Effector memory CD8-positive, alpha-beta T cell (primary cell): Measurements from ENCODE around the gene CAMK2G.
"Not testable (repeated sequence)": the region's sequence is repeated elsewhere in the genome, so short reads cannot be mapped to it uniquely, and the experiment has no call there.

Experiments
- ATAC-seq: fragments of 150-1000 bp; cut with Tn5 transposase; replicated peaks from 2 replicates; pipeline ENCODE4 v1.10.0; 2021; ENCODE audit warnings: mild to moderate bottlenecking, moderate library complexity
- DNase-seq, 3 experiments: peaks; one replicate each; pipeline ENCODE4 v3.0.0; 2021
- H3K27ac Mint-ChIP-seq, 2 donors: one replicate each; pipeline ENCODE4 v1.8.0; 2022; ENCODE audit warnings: mild to moderate bottlenecking in 2 of 2, mixed read lengths in 2 of 2, moderate library complexity in 2 of 2
- H3K27me3 Mint-ChIP-seq, 2 donors: one replicate each; pipeline ENCODE4 v1.8.0; 2022; ENCODE audit warnings: mixed read lengths in 2 of 2
- H3K36me3 Mint-ChIP-seq: one replicate; pipeline ENCODE4 v1.8.0; 2022; ENCODE audit warnings: mild to moderate bottlenecking, moderate library complexity, mixed read lengths; ENCODE audit not compliant: insufficient read depth
- H3K4me1 Mint-ChIP-seq, 2 donors: one replicate each; pipeline ENCODE4 v1.8.0; 2022; ENCODE audit warnings: low read depth in 2 of 2, mixed read lengths in 2 of 2
- H3K4me3 Mint-ChIP-seq, 2 donors: one replicate each; pipeline ENCODE4 v1.8.0; 2022; ENCODE audit warnings: mild to moderate bottlenecking in 2 of 2, mixed read lengths in 2 of 2, moderate library complexity in 2 of 2
- H3K9me3 Mint-ChIP-seq, 2 donors: one replicate each; pipeline ENCODE4 v1.8.0; 2022; ENCODE audit warnings: mixed read lengths in 2 of 2

The CAMK2G gene

GRCh38 chr10:73895381-73895780 lies 21.0 kb upstream of the CAMK2G start:
- H3K4me1 Mint-ChIP-seq, H3K36me3 Mint-ChIP-seq, DNase-seq, ATAC-seq, H3K9me3 Mint-ChIP-seq, H3K4me3 Mint-ChIP-seq, H3K27ac Mint-ChIP-seq: not testable (repeated sequence)
- H3K27me3 Mint-ChIP-seq = peaks cover 10 to 12% of the 10 kb centered on the region in 2 donors

GRCh38 chr10:73894245-73894971 lies 20.1 kb upstream of the CAMK2G start:
- H3K27ac Mint-ChIP-seq = no peak overlapping the region
- peaks cover 7 to 10% of the 10 kb centered on the region in 2 donors for H3K27me3 Mint-ChIP-seq
- no peaks in the 10 kb centered on the region for H3K9me3 Mint-ChIP-seq
- DNase-seq (no peak), ATAC-seq (peak; percentile 74)
- H3K4me1 Mint-ChIP-seq = no peaks in the 10 kb centered on the region
- no peak overlapping the region for H3K4me3 Mint-ChIP-seq
- H3K36me3 Mint-ChIP-seq = no peaks in the 10 kb centered on the region

- Mint-ChIP-seq H3K27ac (no peak overlapping the region), H3K9me3 (no peaks in the 10 kb centered on the region), H3K4me3 (no peak overlapping the region), H3K36me3 (no peaks in the 10 kb centered on the region), H3K4me1 (no peaks in the 10 kb centered on the region), H3K27me3 (peaks cover 7 to 10% of the 10 kb centered on the region in 2 donors)
- DNase-seq (no peak), ATAC-seq (no peak)
Observed at GRCh38 chr10:73893426-73893825, 19.1 kb upstream of the CAMK2G start.

GRCh38 chr10:73892310-73893030 lies 18.1 kb upstream of the CAMK2G start:
- no peaks in the 10 kb centered on the region for H3K9me3 Mint-ChIP-seq
- DNase-seq (no peak), ATAC-seq (no peak)
- no peak overlapping the region for H3K4me3 Mint-ChIP-seq
- no peaks in the 10 kb centered on the region for H3K36me3 Mint-ChIP-seq
- no peak overlapping the region for H3K27ac Mint-ChIP-seq
- H3K4me1 Mint-ChIP-seq = no peaks in the 10 kb centered on the region
- peaks cover 7 to 10% of the 10 kb centered on the region in 2 donors for H3K27me3 Mint-ChIP-seq

GRCh38 chr10:73891540-73891939 lies 17.2 kb upstream of the CAMK2G start:
- DNase-seq (no peak), ATAC-seq (no peak)
- no peaks in the 10 kb centered on the region for H3K9me3 Mint-ChIP-seq
- no peak overlapping the region for H3K4me3 Mint-ChIP-seq
- H3K27ac Mint-ChIP-seq = no peak overlapping the region
- no peaks in the 10 kb centered on the region for H3K36me3 Mint-ChIP-seq
- peaks cover 7 to 10% of the 10 kb centered on the region in 2 donors for H3K27me3 Mint-ChIP-seq
- H3K4me1 Mint-ChIP-seq = peaks cover 0 to 1% of the 10 kb centered on the region in 2 donors

GRCh38 chr10:73890830-73891229 lies 16.5 kb upstream of the CAMK2G start:
- DNase-seq, H3K27me3 Mint-ChIP-seq, H3K9me3 Mint-ChIP-seq, ATAC-seq, H3K4me3 Mint-ChIP-seq, H3K4me1 Mint-ChIP-seq, H3K27ac Mint-ChIP-seq, H3K36me3 Mint-ChIP-seq: not testable (repeated sequence)

- Mint-ChIP-seq H3K4me3 (no peak overlapping the region), H3K36me3 (no peaks in the 10 kb centered on the region), H3K27ac (no peak overlapping the region), H3K4me1 (peaks cover 7 to 9% of the 10 kb centered on the region in 2 donors), H3K9me3 (no peaks in the 10 kb centered on the region), H3K27me3 (peaks cover 7 to 10% of the 10 kb centered on the region in 2 donors)
- DNase-seq = no peak
- no peak for ATAC-seq
Observed at GRCh38 chr10:73890261-73890660, 15.9 kb upstream of the CAMK2G start.

GRCh38 chr10:73889416-73889815 lies 15.1 kb upstream of the CAMK2G start:
- H3K4me3 Mint-ChIP-seq, H3K4me1 Mint-ChIP-seq, H3K36me3 Mint-ChIP-seq, H3K27me3 Mint-ChIP-seq, DNase-seq, H3K9me3 Mint-ChIP-seq, H3K27ac Mint-ChIP-seq, ATAC-seq: not testable (repeated sequence)

GRCh38 chr10:73889014-73889413 lies 14.7 kb upstream of the CAMK2G start:
- no peak for DNase-seq
- Mint-ChIP-seq H3K4me3 (no peak overlapping the region), H3K27me3 (peaks cover 7 to 10% of the 10 kb centered on the region in 2 donors), H3K9me3 (no peaks in the 10 kb centered on the region), H3K4me1 (peaks cover 7 to 9% of the 10 kb centered on the region in 2 donors), H3K36me3 (no peaks in the 10 kb centered on the region), H3K27ac (no peak overlapping the region)
- peak; percentile 21 for ATAC-seq

GRCh38 chr10:73888514-73888913 lies 14.2 kb upstream of the CAMK2G start:
- no peak for DNase-seq
- Mint-ChIP-seq H3K36me3 (no peaks in the 10 kb centered on the region), H3K4me1 (peaks cover 7 to 9% of the 10 kb centered on the region in 2 donors), H3K9me3 (no peaks in the 10 kb centered on the region), H3K27ac (peak overlapping the region in 1 of 2 donors; percentile 41), H3K4me3 (no peak overlapping the region), H3K27me3 (peaks cover 7 to 9% of the 10 kb centered on the region in 2 donors)
- ATAC-seq = no peak

- H3K4me1 Mint-ChIP-seq = peaks cover 7 to 9% of the 10 kb centered on the region in 2 donors
- H3K27me3 Mint-ChIP-seq = peaks cover under 1 to 4% of the 10 kb centered on the region in 2 donors
- ATAC-seq (no peak), DNase-seq (no peak)
- H3K27ac Mint-ChIP-seq = no peak overlapping the region
- no peak overlapping the region for H3K4me3 Mint-ChIP-seq
- H3K9me3 Mint-ChIP-seq = no peaks in the 10 kb centered on the region
- H3K36me3 Mint-ChIP-seq = no peaks in the 10 kb centered on the region
Observed at GRCh38 chr10:73887294-73888039, 13.1 kb upstream of the CAMK2G start.

- Mint-ChIP-seq H3K9me3 (no peaks in the 10 kb centered on the region), H3K4me3 (no peak overlapping the region), H3K27ac (no peak overlapping the region), H3K4me1 (peaks cover 7 to 9% of the 10 kb centered on the region in 2 donors), H3K36me3 (no peaks in the 10 kb centered on the region), H3K27me3 (no peaks in the 10 kb centered on the region)
- no peak for DNase-seq
- ATAC-seq = no peak
Observed at GRCh38 chr10:73886661-73887293, 12.4 kb upstream of the CAMK2G start.

GRCh38 chr10:73886085-73886529 lies 11.8 kb upstream of the CAMK2G start:
- H3K4me1 Mint-ChIP-seq = peaks cover 7 to 9% of the 10 kb centered on the region in 2 donors
- H3K9me3 Mint-ChIP-seq = no peaks in the 10 kb centered on the region
- H3K27me3 Mint-ChIP-seq = no peaks in the 10 kb centered on the region
- H3K27ac Mint-ChIP-seq = no peak overlapping the region
- DNase-seq = peak; percentile 64 to 67 (median 65)
- ATAC-seq = peak; percentile 99
- no peak overlapping the region for H3K4me3 Mint-ChIP-seq
- no peaks in the 10 kb centered on the region for H3K36me3 Mint-ChIP-seq
